DND-41 (cell line): ENCODE measurements around the gene BACH1.

Source experiments
- CTCF ChIP-seq: IDR thresholded peaks from 2 replicates; pipeline ENCODE4 v1.5.1; 2012; ENCODE audit warnings: borderline replicate concordance, low read length, moderate library complexity, mild to moderate bottlenecking; ENCODE audit not compliant: poor library complexity, severe bottlenecking; ENCODE audit errors: extremely low read depth
- EZH2 ChIP-seq: IDR thresholded peaks from 3 replicates; pipeline ENCODE4 v1.6.1; 2012; ENCODE audit warnings: borderline replicate concordance, low read depth, mild to moderate bottlenecking, moderate library complexity, low read length, inconsistent platforms; ENCODE audit not compliant: severe bottlenecking

GRCh38 chr21:29311802-29312201, 13.1 kb downstream of the BACH1 start:
- TF ChIP-seq CTCF = no peak
- no peak for TF ChIP-seq EZH2
